Activated T-cell treated with anti-CD3 and anti-CD28 coated beads for 4 hours (primary cell): Measurements from ENCODE around the gene MAP3K7CL.

ENCODE experiments used
- DNase-seq: peaks from one replicate; pipeline ENCODE4 v3.0.0-alpha.2; 2020

MAP3K7CL gene

DNA sequence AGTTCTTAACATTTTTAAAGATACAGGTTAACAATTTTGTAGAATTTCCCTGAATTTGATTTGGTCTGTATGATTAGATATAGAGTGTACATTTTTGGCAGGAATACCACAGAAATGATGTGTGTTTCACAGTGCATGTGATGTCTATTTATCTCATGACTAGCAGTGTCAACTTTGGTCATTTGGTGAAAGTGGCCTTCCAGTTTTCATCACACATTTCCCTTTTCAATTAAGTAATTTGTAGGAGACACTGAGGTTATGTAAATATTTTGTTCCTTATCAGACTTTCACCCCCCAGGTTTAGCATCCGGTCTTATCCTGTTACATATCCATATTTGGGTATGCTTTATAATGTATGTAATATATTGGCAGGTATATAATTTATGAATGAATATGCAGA, 41.8 kb downstream of the MAP3K7CL start:
- DNase-seq: no peak

DNA sequence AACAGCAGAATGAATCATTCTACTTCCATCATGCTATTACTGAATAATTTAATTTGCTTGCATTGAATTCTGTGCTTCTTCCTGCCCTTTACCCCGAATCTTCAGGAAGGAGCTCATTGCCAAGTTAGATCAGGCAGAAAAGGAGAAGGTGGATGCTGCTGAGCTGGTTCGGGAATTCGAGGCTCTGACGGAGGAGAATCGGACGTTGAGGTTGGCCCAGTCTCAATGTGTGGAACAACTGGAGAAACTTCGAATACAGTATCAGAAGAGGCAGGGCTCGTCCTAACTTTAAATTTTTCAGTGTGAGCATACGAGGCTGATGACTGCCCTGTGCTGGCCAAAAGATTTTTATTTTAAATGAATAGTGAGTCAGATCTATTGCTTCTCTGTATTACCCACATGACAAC, 44.2 kb downstream of the MAP3K7CL start:
- no peak for DNase-seq

DNA sequence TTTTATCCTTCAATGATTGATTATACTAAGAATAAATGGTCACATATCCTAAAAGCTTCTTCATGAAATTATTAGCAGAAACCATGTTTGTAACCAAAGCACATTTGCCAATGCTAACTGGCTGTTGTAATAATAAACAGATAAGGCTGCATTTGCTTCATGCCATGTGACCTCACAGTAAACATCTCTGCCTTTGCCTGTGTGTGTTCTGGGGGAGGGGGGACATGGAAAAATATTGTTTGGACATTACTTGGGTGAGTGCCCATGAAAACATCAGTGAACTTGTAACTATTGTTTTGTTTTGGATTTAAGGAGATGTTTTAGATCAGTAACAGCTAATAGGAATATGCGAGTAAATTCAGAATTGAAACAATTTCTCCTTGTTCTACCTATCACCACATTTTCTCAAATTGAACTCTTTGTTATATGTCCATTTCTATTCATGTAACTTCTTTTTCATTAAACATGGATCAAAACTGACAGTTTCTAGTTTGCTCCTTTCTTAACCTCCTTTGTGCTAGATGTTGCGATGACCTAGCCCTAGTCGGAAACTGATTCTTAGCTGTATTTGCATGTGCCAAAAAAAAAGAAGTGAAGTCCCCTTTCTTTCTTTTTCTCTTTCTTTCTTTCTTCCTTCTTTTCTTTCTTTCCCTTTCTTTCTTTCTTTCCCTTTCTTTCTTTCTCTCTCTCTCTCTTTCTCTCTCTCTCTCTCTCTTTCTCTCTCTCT, 45.1 kb downstream of the MAP3K7CL start:
- DNase-seq: no peak

DNA sequence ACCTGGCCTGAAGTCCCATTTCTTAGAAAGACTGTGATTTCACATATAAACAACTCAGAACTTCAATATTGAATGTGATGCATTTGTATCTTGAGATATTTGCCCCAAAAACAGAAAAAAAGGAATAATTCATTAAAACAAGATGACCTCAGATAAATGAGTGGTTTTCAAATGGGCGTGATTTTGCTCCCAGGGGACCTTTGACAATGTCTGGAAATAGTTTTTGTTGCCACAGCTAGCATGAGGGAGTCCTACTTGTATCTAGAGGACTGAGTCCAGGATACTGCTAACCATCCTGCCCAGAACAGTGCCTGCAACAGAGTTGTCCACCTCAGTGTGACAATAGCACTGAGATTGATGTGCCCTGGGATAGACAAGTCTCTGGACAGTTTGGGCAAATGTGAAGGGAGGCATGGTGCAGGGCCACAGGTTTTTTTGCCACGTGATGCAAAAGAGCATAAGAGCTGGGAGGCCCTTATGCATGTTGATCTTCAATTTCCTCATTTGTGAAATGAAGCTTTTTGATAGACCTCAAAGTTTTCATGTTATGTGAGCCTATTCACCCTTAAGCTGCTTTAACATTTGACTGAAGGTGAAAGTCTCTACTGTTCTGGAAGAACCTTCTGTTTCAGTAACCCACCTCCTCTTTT, 46.2 kb downstream of the MAP3K7CL start:
- DNase-seq: no peak

DNA sequence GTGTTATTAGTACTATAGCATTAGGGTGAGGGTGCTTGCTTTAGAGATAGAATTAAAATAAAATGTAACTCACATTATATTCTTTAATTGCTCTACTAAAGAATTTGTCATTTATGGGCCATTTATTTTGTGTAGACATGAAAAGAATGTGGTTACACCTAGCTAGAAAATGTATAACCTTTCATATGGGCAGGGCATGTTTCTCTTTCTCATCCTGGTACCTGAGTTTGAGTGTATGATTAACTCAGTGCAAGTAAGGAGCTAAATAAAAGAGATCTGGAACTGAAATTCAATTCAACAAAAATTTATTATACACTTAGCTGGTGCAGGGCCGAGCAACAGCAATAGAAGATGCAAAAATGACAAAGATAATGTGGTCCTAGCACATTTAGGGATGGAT, 47.4 kb downstream of the MAP3K7CL start:
- DNase-seq: no peak

DNA sequence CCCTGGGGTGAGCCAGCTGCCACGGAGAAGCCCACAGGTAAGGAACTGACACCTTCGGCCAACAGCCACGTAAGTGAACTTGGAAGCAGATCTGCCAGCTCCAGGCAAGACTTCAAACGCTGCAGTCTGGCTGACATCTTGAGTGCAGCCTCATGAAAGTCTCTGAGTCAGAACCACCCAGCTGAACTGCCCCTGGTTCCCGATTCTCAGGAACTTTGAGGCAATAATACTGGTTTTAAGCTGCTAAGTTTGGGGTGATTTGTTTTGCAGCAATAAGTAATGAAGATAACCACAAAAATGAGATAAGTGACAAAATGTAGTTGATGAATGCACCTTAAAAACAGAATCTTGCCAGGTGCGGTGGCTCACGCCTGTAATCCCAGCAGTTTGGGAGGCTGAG, 48.5 kb downstream of the MAP3K7CL start:
- no peak for DNase-seq

DNA sequence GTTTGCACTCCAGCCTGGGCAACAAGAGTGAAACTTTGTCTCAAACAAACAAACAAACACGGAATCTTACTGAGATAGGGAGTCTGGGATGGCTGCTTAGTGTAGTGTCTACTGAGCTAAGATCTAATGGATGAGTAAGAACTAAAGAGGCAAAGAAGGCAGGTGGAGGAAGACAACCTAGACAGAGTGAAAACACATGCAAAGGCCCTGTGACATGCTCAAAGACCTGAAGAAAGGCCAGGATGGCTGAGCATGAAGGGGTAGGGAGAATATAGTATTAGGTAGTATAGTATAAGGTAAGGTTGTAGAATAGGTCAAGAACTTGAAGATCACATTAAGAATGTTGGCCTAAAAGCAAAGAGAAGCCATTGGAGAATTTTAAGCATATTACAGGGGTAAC, 49.1 kb downstream of the MAP3K7CL start:
- no peak for DNase-seq

DNA sequence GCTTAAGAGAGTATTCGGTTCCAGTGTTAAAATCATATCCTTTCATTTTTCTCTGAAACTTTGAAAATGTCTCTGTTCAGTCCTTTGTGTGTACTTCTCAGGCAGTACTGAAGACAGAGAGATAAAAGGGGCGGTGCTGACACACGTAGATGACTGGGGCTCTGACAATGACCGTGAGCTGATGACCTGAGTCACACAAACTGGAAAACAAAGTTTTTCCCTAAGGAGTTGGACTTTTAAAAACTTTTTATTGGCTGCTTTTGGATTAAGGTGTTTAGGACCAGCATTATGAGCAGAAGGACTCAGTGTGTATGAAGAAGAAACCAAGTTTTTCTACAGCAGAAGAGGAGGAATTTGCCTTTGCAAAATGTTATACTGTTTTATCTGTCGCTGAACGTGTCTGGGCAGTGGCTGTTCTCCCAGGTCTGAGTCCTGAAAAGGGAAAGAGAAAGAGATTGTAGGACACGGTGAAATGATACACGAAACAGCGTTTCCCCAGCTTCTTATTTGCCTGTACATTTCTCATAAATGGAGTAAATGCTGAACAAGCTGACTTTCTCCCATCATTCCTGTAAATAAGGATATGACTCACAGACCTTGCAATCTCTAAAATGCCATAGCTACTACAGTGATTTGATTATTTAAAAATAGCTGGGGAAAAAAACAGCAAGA, 51.5 kb downstream of the MAP3K7CL start:
- no peak for DNase-seq

DNA sequence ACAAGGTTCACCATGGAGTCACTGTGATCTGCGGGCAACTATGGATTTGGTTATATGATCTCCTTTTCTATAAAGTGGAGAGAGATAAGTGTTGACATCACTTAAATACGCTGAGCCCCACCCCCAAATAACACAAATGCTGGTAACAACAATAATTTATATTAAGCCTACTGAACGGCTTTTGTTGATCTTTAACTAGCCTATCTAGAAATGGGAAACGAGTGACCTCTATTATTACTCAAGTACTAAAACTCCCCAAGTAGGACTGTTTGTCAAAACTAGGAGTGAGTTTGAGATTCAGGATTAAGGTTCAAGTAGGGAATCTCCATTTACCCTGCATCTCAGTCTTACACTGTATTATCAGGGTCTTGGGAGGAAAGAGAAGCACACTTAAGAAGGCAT, 52.2 kb downstream of the MAP3K7CL start:
- DNase-seq: no peak

GRCh38 chr21:29184037-29184436, 53.6 kb downstream of the MAP3K7CL start:
- DNase-seq: no peak

DNA sequence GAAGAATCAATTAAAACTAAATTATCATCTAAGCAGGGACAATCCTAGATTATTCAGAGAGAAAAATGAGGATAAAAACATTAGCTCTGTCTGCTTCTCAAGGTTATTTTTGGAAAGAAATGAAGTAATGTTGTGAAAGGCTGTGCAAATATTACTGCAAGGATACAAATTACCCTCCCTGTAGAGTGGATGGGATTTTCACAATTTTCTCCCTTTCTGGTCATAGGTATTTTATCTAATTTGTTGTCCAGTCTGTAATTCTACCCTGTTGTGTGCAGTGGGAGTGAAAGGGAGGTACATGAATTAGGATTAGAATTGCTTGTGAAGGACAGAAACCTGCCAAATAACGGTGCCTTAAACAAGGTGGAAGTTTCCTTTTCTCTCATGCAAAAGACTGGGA, 54.7 kb downstream of the MAP3K7CL start:
- DNase-seq: no peak

- DNase-seq: no peak
These were observed 55.2 kb downstream of the MAP3K7CL start for GRCh38 chr21:29185633-29186032.

DNA sequence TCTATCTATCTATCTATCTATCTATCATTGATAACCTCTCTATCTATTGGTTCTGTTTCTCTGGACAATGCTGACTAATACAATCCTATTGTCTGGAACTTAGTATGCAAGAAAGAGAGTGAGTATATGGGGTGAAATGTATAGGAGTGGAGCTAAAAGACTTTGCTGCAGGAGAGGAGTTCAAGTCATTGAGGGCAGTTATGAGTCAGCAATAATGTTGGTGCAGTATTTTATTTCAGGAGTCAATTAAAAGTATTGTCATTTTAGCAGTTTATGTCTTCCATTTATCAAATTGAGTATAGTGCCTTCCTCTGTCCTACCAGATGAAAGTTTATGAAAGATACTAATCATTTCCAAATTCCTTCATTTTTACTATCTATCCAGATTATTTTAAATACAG, 55.8 kb downstream of the MAP3K7CL start:
- no peak for DNase-seq

DNA sequence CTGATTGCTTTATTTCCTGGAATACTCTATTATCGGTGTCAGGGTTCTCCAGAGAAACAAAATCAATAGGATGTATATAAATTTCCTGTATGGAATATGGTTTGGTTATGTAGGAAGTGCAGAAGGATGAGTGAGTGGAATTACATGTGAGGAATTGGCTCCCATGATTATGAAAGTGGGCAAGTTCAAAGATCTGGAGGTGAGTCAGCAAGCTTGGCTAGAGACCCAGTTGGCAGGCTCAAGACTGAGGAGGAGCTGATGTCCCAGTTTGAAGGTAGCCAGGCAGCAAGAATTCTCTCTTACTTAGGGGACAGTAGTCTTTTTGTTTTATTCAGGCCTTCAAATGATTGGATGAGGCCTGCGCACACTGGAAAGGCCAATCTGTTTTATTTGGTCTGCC, 57.5 kb downstream of the MAP3K7CL start:
- no peak for DNase-seq

GRCh38 chr21:29189353-29189752, 58.9 kb downstream of the MAP3K7CL start:
- no peak for DNase-seq

- no peak for DNase-seq
These were observed 60.5 kb downstream of the MAP3K7CL start for GRCh38 chr21:29190923-29191331.

DNA sequence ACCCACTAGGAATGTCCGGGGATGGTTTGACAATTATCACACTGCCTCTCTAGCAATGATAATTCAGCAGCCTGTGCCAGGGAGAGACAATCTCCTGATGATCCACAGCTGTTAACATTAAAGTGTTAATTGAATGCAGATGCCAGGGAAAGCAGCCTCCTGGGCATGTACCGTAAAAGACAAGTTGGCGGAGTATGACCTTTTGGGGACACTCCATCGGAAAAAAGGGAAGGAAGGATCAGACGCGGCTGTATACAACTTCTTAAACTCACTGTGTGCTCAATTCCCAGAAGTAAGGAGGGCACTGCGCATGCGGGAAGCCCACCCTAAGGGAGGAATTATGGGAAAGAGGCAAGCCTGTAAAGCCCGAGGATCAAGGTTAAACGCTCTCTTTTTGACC, 62.6 kb downstream of the MAP3K7CL start:
- no peak for DNase-seq

- DNase-seq: no peak
These were observed 63.5 kb downstream of the MAP3K7CL start for GRCh38 chr21:29193901-29194300.

DNA sequence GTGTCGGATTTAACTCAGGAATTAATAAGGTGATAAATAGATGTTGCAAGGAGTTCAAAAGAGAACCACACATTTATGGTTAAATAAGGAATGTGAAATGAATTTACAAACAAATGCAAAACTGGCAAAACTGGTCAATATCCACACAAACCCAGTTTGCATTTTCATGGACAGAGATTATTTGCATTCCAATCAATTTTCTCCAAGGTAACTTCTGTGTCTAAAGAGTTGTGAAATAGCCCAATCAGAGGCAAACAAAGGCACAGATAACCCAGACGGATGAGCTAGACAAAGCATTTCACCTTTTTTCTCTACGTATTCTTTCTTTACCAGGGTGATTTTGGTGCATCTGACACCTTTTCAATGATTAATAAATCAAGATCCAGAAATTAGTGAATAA, 63.9 kb downstream of the MAP3K7CL start:
- no peak for DNase-seq

GRCh38 chr21:29194847-29195246, 64.4 kb downstream of the MAP3K7CL start:
- no peak for DNase-seq

- DNase-seq: peak; percentile 59
These were observed 65.7 kb downstream of the MAP3K7CL start for GRCh38 chr21:29195981-29196669.

- no peak for DNase-seq
These were observed 66.3 kb downstream of the MAP3K7CL start for GRCh38 chr21:29196670-29197191.

- no peak for DNase-seq
These were observed 70.7 kb downstream of the MAP3K7CL start for GRCh38 chr21:29201186-29201585.
